H1 (cell line): ENCODE measurements around the gene DENND6B. TPM values are rescaled to one million over a fixed set of nuclear protein-coding genes. Genes with fewer than 3 reads are reported as not detected.

Experiments
- CTCF ChIA-PET: fragments of 300-600 bp; sonication (Branson Sonifier 250); formaldehyde crosslinking; loops from one replicate; lab custom pipeline; 2021; ENCODE audit not compliant: partially characterized antibody; lab: Charles Lee
- POLR2A ChIA-PET: fragments of 300-600 bp; sonication (Branson Sonifier 250); formaldehyde crosslinking; loops from one replicate; lab custom pipeline; 2021; ENCODE audit warnings: inconsistent platforms; ENCODE audit not compliant: partially characterized antibody; lab: Charles Lee
- DNase-seq, 2 experiments: peaks; one replicate each; pipeline versions ENCODE4 v3.0.0 to v3.0.0-alpha.2; 2010 to 2022; ENCODE audit warnings: low spot score in 2 of 2, low read depth in 1 of 2, mixed read lengths in 1 of 2
- FAIRE-seq: peaks from 2 replicates; lab custom pipeline; 2011; peaks lifted over from hg19 to GRCh38; lab: Jason Lieb, UNC
- H2AFZ ChIP-seq: 2 replicates; pipeline ENCODE4 v1.8.1; 2012; ENCODE audit warnings: low read length, inconsistent platforms
- H2AK5ac ChIP-seq: 2 replicates; pipeline ENCODE4 v1.6.1; 2013; ENCODE audit warnings: low read depth, low read length
- H2BK120ac ChIP-seq: replicated peaks from 2 replicates; pipeline ENCODE3; 2013; ENCODE audit warnings: low read depth, low read length, inconsistent platforms
- H2BK12ac ChIP-seq: 2 replicates; pipeline ENCODE4 v1.6.1; 2013; ENCODE audit warnings: low read depth, low read length
- H2BK15ac ChIP-seq: 2 replicates; pipeline ENCODE4 v1.6.1; 2013; ENCODE audit warnings: low read length
- H2BK20ac ChIP-seq: 2 replicates; pipeline ENCODE4 v1.6.1; 2013; ENCODE audit warnings: low read length
- H2BK5ac ChIP-seq: 2 replicates; pipeline ENCODE4 v1.6.1; 2013; ENCODE audit warnings: low read depth, low read length
- H3K14ac ChIP-seq: 2 replicates; pipeline ENCODE4 v1.6.1; 2013; ENCODE audit warnings: inconsistent platforms; ENCODE audit not compliant: insufficient read length
- H3K18ac ChIP-seq: 2 replicates; pipeline ENCODE4 v1.6.1; 2013; ENCODE audit warnings: low read length; ENCODE audit errors: extremely low read depth
- H3K23ac ChIP-seq: 2 replicates; pipeline ENCODE4 v1.6.1; 2013; ENCODE audit warnings: inconsistent platforms; ENCODE audit not compliant: insufficient read length
- H3K23me2 ChIP-seq: 2 replicates; pipeline ENCODE4 v1.6.1; 2013; ENCODE audit warnings: low read depth, low read length
- H3K27ac ChIP-seq: 2 replicates; pipeline ENCODE4 v1.6.1; 2011; ENCODE audit warnings: low read depth, low read length, inconsistent platforms
- H3K27me3 ChIP-seq, 4 experiments: replicated peaks in 1 of 4; 1 replicate in 1 of 4; 2 replicates in 3 of 4; pipeline versions ENCODE4 v1.6.1 to v1.8.1; 2011 to 2013; ENCODE audit warnings: low read length in 3 of 4, mild to moderate bottlenecking in 3 of 4, inconsistent platforms in 2 of 4, mixed read lengths in 2 of 4, moderate library complexity in 1 of 4; ENCODE audit not compliant: control insufficient read depth in 3 of 4, insufficient read depth in 3 of 4; ENCODE audit errors: extremely low read depth in 1 of 4
- H3K36me3 ChIP-seq, 4 experiments: 2 replicates each; pipeline versions ENCODE4 v1.6.1 to v1.8.1; 2011 to 2013; ENCODE audit warnings: mild to moderate bottlenecking in 4 of 4, low read length in 3 of 4, moderate library complexity in 2 of 4, control low read depth in 1 of 4, inconsistent platforms in 1 of 4; ENCODE audit not compliant: insufficient read depth in 4 of 4, control insufficient read depth in 2 of 4
- H3K4ac ChIP-seq: replicated peaks from 2 replicates; pipeline ENCODE3; 2013; ENCODE audit warnings: low read length, low read depth, mixed read lengths, inconsistent platforms; ENCODE audit not compliant: insufficient read length
- H3K4me1 ChIP-seq, 4 experiments: replicated peaks in 1 of 4; 1 replicate in 1 of 4; 2 replicates in 3 of 4; pipeline versions ENCODE4 v1.6.1 to v1.8.1; 2011 to 2013; ENCODE audit warnings: low read length in 3 of 4, inconsistent platforms in 2 of 4, mixed read lengths in 1 of 4; ENCODE audit not compliant: insufficient read depth in 4 of 4, control insufficient read depth in 3 of 4
- H3K4me2 ChIP-seq, 2 experiments: 2 replicates each; pipeline versions ENCODE4 v1.6.1 to v1.8.1; 2011 to 2013; ENCODE audit warnings: low read depth in 2 of 2, low read length in 2 of 2, control low read depth in 1 of 2, inconsistent platforms in 1 of 2, mild to moderate bottlenecking in 1 of 2; ENCODE audit not compliant: insufficient read depth in 1 of 2
- H3K4me3 ChIP-seq, 4 experiments: fragments of 200-600, 300-600 bp in 1 of 4; sonication (generic), shearing (Covaris generic), sonication (Bioruptor Twin) in 1 of 4; 2 replicates each; pipeline versions ENCODE4 v1.5.1 to v1.8.1; 2011 to 2016; ENCODE audit warnings: low read length in 4 of 4, low read depth in 3 of 4, control low read depth in 2 of 4, inconsistent platforms in 2 of 4, mild to moderate bottlenecking in 2 of 4, mixed read lengths in 1 of 4, moderate library complexity in 1 of 4; ENCODE audit not compliant: insufficient read depth in 2 of 4; ENCODE audit errors: extremely low read depth in 1 of 4
- H3K56ac ChIP-seq: replicated peaks from 2 replicates; pipeline ENCODE3; 2013; ENCODE audit warnings: low read depth, mild to moderate bottlenecking, mixed read lengths, low read length, inconsistent platforms; ENCODE audit not compliant: insufficient read length
- H3K79me1 ChIP-seq: 2 replicates; pipeline ENCODE4 v1.6.1; 2013; ENCODE audit warnings: low read depth, low read length, control low read depth
- H3K79me2 ChIP-seq, 2 experiments: 2 replicates each; pipeline versions ENCODE4 v1.6.1 to v1.8.1; 2012 to 2013; ENCODE audit warnings: low read length in 2 of 2, mild to moderate bottlenecking in 2 of 2, inconsistent platforms in 1 of 2; ENCODE audit not compliant: insufficient read depth in 2 of 2, control insufficient read depth in 1 of 2
- H3K9ac ChIP-seq, 4 experiments: replicated peaks in 1 of 4; 1 replicate in 1 of 4; 2 replicates in 3 of 4; pipeline versions ENCODE4 v1.6.1 to v1.8.1; 2011 to 2013; ENCODE audit warnings: low read depth in 3 of 4, low read length in 3 of 4, control low read depth in 2 of 4, mild to moderate bottlenecking in 2 of 4, moderate library complexity in 2 of 4, inconsistent platforms in 1 of 4; ENCODE audit errors: extremely low read depth in 1 of 4
- H3K9me3 ChIP-seq, 2 experiments: 2 replicates each; pipeline versions ENCODE4 v1.6.1 to v1.8.1; 2012 to 2013; ENCODE audit warnings: mild to moderate bottlenecking in 2 of 2, moderate library complexity in 2 of 2, control low read depth in 1 of 2, inconsistent platforms in 1 of 2, low read depth in 1 of 2, low read length in 1 of 2, mixed read lengths in 1 of 2; ENCODE audit not compliant: insufficient read depth in 2 of 2
- H4K20me1 ChIP-seq, 2 experiments: replicated peaks in 1 of 2; 2 replicates each; pipeline versions ENCODE3 to v1.8.1; 2011 to 2013; ENCODE audit warnings: inconsistent platforms in 2 of 2, low read length in 2 of 2, mild to moderate bottlenecking in 1 of 2; ENCODE audit not compliant: insufficient read depth in 2 of 2, control insufficient read depth in 1 of 2
- H4K5ac ChIP-seq: 2 replicates; pipeline ENCODE4 v1.6.1; 2013; ENCODE audit warnings: low read length, low read depth, mixed read lengths, inconsistent platforms; ENCODE audit not compliant: insufficient read length
- H4K8ac ChIP-seq: 2 replicates; pipeline ENCODE4 v1.8.0; 2013; ENCODE audit warnings: mild to moderate bottlenecking, moderate library complexity, low read length, inconsistent platforms; ENCODE audit not compliant: insufficient read depth; ENCODE audit errors: extremely low read depth
- H4K91ac ChIP-seq: replicated peaks from 2 replicates; pipeline ENCODE3; 2013; ENCODE audit warnings: low read length, mixed read lengths, inconsistent platforms; ENCODE audit not compliant: insufficient read length
- RNF2 ChIP-seq: fragments of 200-900, 300-1000 bp; sonication (generic); IDR thresholded peaks from 2 replicates; pipeline ENCODE4 v1.7.1; 2016; ENCODE audit warnings: borderline replicate concordance, low read depth, mild to moderate bottlenecking, antibody characterized with exemption, low read length; ENCODE audit not compliant: poor library complexity, severe bottlenecking; ENCODE audit errors: missing control alignments
- WGBS, 2 experiments: shearing (Covaris generic) in 1 of 2; methylation state at CpG; one replicate each; pipeline versions ENCODE4 v1.1.6 to v1.1.7; 2013 to 2015; ENCODE audit warnings: low lambda C conversion rate in 2 of 2, mixed read lengths in 2 of 2, inconsistent platforms in 1 of 2, low coverage in 1 of 2, missing lambda C conversion rate in 1 of 2; ENCODE audit not compliant: insufficient replicate concordance in 2 of 2, insufficient coverage in 1 of 2, insufficient read length in 1 of 2; ENCODE audit errors: extremely low coverage in 1 of 2, missing lambda C conversion rate in 1 of 2; 5-methylcytosine and 5-hydroxymethylcytosine counted together
- polyA plus RNA-seq, 7 experiments: library from polyadenylated mRNA; depleted of rRNA in 3 of 7; stranded (reverse) in 5 of 7; unstranded in 2 of 7; fragments of >200 nt in 5 of 7; fragments of 200-250 nt in 2 of 7; gene quantifications; 1 replicate in 5 of 7; 2 replicates in 1 of 7; 4 replicates in 1 of 7; pipeline versions ENCODE4 v1.2.1 to v1.2.3, GENCODE V29; 2011 to 2013; ENCODE audit warnings: missing spikeins in 2 of 7, mixed read lengths in 2 of 7
- total RNA-seq: library from RNA; stranded (reverse); fragmentation: NEBNext Ultra II Directional; extraction: Animal tissue kit (Norgen Biotek cat#: 25700); gene quantifications from 2 replicates; pipeline ENCODE4 v1.2.1, GENCODE V29; 2021

Gene DENND6B
- total and polyA plus RNA-seq, 2 of the 8 experiments (the other 6 are each of a cell fraction or from before 2014, with no cell fraction given), result 1.1 to 1.9 TPM

GRCh38 chr22:50284479-50284878 is 42.3 kb downstream of the DENND6B start:
- no peak overlapping the region for H4K5ac ChIP-seq
- no peak overlapping the region for H3K56ac ChIP-seq
- H2AFZ ChIP-seq, result no peak overlapping the region
- H2BK15ac ChIP-seq, result no peak overlapping the region
- no peak overlapping the region for H3K9ac ChIP-seq
- H3K79me1 ChIP-seq, result no peaks in the 10 kb centered on the region
- DNase-seq, result no peak
- H3K27ac ChIP-seq, result no peak overlapping the region
- H3K23ac ChIP-seq, result no peak overlapping the region
- no peaks in the 10 kb centered on the region for H3K27me3 ChIP-seq
- peaks cover 0 to 2% (median 0%) of the 10 kb centered on the region in 4 experiments; a peak in 2 of 7 replicates for H3K4me1 ChIP-seq
- WGBS, 2 experiments, result 94% methylated on average over 11 of the region's 13 CpGs; no CpG with 5 or more reads in 1 of the 2 experiments
- H3K23me2 ChIP-seq, result no peaks in the 10 kb centered on the region
- no peak overlapping the region for H2BK5ac ChIP-seq
- H3K18ac ChIP-seq, result no peak overlapping the region
- H2BK20ac ChIP-seq, result no peak overlapping the region
- no peak overlapping the region for H4K8ac ChIP-seq
- no peak overlapping the region for H3K4ac ChIP-seq
- H2BK12ac ChIP-seq, result no peak overlapping the region
- H4K20me1 ChIP-seq, result peaks cover 2 to 13% of the 10 kb centered on the region in 2 experiments
- no peak for FAIRE-seq
- POLR2A ChIA-PET, result no interaction called here
- no peak overlapping the region for H4K91ac ChIP-seq
- H2BK120ac ChIP-seq, result no peak overlapping the region
- H3K14ac ChIP-seq, result no peak overlapping the region
- no peak overlapping the region for H2AK5ac ChIP-seq
- no peak overlapping the region for H3K4me2 ChIP-seq
- no peaks in the 10 kb centered on the region; a peak in 1 of 4 replicates for H3K9me3 ChIP-seq
- H3K36me3 ChIP-seq, result peaks cover 17 to 83% (median 24%) of the 10 kb centered on the region in 4 experiments
- no peak overlapping the region for H3K4me3 ChIP-seq
- CTCF ChIA-PET, result interaction anchor here (2.2 kb wide), 1 partner anchor 57 kb away, joined by 5 read pairs; no protein-coding TSS in a partner anchor
- no peaks in the 10 kb centered on the region for H3K79me2 ChIP-seq
- TF ChIP-seq RNF2, result no peak
